Fibroblast of the aortic adventitia (primary cell): ENCODE data around the gene MORN3. TPM values are rescaled to one million over a fixed set of nuclear protein-coding genes. Genes with fewer than 3 reads are reported as not detected.
A peak's percentile ranks its signal among the peaks of the same experiment; 100 is the strongest.
"Not testable (repeated sequence)": the region's sequence is repeated elsewhere in the genome, so short reads cannot be mapped to it uniquely, and the experiment has no call there.

Experiments used
- DNase-seq: peaks from one replicate; pipeline ENCODE4 v3.0.0-alpha.2; 2010; ENCODE audit warnings: low read depth
- H3K4me3 ChIP-seq: 2 replicates; pipeline ENCODE4 v1.5.1; 2011; ENCODE audit warnings: low read depth, mild to moderate bottlenecking, control low read depth, low read length, moderate library complexity
- total RNA-seq: library from RNA; depleted of rRNA; stranded (reverse); fragments of >200 nt; gene quantifications from 2 replicates; pipeline ENCODE4 v1.2.3, GENCODE V29; 2012; ENCODE audit warnings: low replicate concordance
- TF ChIP-seq, protein P1 (sequence below): IDR thresholded peaks from 2 replicates; pipeline ENCODE4 v1.5.1; 2011; ENCODE audit warnings: mild to moderate bottlenecking, low read length, control low read depth, inconsistent platforms; ENCODE audit not compliant: insufficient read depth

The MORN3 gene
- total RNA-seq, 1 donor: 0.63 TPM

DNA sequence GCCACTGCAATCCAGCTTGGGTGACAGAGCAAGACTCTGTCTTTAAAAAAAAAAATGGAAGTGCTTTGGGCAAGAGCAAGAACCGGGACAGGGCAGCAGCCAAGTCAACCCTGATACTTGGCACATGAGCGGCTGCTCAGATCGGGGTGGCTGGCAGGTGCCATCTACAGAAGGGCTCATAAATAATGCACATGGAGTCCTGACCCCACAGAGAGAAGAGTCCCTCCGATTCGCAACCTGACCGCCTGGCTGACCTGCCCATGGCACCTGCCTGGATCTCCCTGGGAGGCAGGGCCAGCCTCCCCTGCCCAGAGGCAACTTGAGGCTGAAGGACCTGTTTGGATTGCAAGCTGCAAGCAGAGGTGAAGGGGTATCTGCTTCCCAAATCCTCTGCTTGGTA lies 33.5 kb upstream of the MORN3 start:
- no peak for DNase-seq
- TF ChIP-seq, protein P1, sequence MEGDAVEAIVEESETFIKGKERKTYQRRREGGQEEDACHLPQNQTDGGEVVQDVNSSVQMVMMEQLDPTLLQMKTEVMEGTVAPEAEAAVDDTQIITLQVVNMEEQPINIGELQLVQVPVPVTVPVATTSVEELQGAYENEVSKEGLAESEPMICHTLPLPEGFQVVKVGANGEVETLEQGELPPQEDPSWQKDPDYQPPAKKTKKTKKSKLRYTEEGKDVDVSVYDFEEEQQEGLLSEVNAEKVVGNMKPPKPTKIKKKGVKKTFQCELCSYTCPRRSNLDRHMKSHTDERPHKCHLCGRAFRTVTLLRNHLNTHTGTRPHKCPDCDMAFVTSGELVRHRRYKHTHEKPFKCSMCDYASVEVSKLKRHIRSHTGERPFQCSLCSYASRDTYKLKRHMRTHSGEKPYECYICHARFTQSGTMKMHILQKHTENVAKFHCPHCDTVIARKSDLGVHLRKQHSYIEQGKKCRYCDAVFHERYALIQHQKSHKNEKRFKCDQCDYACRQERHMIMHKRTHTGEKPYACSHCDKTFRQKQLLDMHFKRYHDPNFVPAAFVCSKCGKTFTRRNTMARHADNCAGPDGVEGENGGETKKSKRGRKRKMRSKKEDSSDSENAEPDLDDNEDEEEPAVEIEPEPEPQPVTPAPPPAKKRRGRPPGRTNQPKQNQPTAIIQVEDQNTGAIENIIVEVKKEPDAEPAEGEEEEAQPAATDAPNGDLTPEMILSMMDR: no peak
- H3K4me3 ChIP-seq: no peak overlapping the region

GRCh38 chr12:121701667-121702277 lies 32.3 kb upstream of the MORN3 start:
- DNase-seq: peak; percentile 60
- H3K4me3 ChIP-seq: no peak overlapping the region
- TF ChIP-seq, protein P1: no peak

GRCh38 chr12:121697861-121698260 lies 28.4 kb upstream of the MORN3 start:
- not testable (repeated sequence) for DNase-seq, H3K4me3 ChIP-seq

DNA sequence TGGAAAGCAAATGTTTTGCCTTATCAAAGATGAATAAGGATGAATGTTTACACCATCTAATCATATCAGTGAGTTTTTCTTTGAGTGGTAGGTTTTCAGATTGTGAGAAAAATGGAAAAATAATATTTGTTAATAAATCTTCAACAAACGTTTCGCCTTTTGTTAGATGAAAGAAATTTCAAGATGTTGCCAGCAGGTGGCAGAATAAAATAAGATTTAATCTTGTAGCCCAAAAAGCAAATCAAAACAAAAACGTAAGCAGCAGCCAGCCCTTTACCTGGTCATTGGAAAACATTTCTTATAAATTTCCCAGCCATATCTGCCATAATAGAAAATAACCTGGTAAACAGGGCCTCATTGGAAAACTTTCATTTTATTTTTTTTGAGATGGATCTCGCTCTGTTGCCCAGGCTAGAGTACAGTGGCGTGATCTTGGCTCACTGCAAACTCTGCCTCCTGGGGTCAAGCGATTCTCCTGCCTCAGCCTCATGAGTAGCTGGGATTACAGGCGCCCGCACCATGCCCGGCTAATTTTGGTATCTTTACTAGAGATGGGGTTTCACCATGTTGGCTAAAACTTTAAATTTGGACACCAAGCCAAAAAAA lies 27.7 kb upstream of the MORN3 start:
- TF ChIP-seq, protein P1: peak; percentile 21
- no peak overlapping the region for H3K4me3 ChIP-seq
- DNase-seq: peak; percentile 80

DNA sequence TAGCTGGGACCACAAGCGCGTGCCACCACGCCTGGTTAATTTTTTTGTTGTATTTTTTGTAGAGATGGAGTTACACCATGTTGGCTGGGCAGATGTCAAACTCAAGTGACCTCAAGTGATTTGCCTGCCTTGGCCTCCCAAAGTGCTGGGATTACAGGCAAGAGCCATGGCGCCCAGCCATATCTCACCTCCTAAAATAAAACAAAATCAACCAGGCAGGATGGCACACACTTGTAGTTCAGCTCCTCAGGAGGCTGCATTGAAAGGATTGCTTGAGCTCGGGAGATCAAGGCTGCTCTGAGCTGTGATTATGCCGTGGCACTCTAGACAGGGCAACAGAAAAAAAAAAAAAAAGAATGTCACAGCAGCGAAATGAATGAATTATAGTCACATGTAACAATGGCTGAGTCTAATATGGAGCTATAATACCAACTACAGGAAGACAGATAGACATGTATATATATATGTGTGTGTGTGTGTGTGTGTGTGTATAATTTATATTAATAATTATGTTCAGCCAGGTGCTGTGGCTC lies 23.8 kb upstream of the MORN3 start:
- TF ChIP-seq, protein P1: no peak
- no peak for DNase-seq
- H3K4me3 ChIP-seq: no peak overlapping the region

GRCh38 chr12:121692744-121693143 lies 23.3 kb upstream of the MORN3 start:
- DNase-seq, H3K4me3 ChIP-seq: not testable (repeated sequence)

DNA sequence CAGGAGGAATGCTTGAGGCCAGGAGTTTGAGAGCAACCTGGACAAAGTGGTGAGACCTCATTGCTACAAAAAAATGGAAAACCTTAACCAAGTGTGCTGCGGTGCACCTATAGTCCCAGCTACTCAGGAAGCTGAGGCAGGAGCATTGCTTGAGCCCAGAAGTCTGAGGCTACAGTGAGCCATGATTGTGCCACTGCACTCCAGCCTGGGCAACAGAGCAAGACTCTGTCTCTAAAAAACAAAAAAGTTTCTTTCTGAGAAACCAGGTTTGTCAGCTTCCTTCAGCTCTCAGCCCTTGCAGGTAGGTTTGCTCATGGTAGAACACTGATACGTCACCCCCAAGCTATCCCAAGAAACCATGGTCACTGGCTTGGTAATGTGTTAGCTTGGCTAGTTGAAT lies 20.0 kb upstream of the MORN3 start:
- no peak for DNase-seq
- no peak overlapping the region for H3K4me3 ChIP-seq
- TF ChIP-seq, protein P1: no peak

DNA sequence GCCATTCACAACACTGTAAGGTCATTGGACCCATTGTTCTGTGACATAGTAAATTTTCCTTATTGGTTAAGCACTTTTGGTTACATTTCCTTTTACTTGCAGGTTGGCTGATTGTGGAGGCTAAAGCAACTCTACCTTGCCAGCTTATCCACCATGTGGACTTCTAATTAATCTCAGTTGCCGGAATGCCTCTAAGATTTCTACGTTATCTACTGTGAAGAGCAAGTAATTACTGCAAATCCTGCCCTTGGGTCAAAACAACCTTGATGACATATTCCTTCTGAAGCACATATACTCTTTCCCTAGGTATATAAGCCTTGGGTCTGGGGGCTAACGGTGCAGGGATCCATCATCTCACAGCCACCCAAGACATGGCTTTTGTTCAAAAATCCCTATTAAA lies 19.5 kb upstream of the MORN3 start:
- TF ChIP-seq, protein P1: no peak
- H3K4me3 ChIP-seq: no peak overlapping the region
- DNase-seq: no peak

- not testable (repeated sequence) for DNase-seq, H3K4me3 ChIP-seq
Measured at GRCh38 chr12:121679661-121680197, 10.3 kb upstream of the MORN3 start.
